HG02623 (cell line): ENCODE measurements around the gene MYOM1.
"Not testable (repeated sequence)": the region's sequence is repeated elsewhere in the genome, so short reads cannot be mapped to it uniquely, and the experiment has no call there.

Experiments
- ATAC-seq: cut with Tn5 transposase; IDR thresholded peaks from one replicate; pipeline ENCODE4 v1.9.1; 2021; ENCODE audit warnings: moderate library complexity; ENCODE audit not compliant: unreplicated experiment

MYOM1 gene

DNA sequence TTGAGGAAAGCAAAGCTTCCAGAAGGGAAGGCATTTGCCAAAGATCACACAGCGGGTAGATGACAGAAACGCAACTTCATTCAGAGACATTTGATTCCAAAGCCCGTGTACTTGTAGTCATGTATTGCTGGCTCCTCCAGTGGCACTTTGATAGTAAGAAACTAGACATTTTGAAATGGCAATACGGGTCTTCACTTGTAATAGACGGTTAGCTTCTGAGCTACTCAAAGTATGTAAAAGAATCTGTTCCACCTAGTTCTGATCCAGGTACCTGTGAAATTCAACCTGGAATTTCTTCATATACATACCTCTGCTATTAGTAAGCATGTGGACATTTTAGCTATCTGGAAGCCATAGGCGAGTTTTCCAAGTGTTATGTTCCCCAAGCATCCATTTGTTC is 1.7 kb upstream of the MYOM1 start:
- no peak for ATAC-seq

- ATAC-seq, result not testable (repeated sequence)
Observed at GRCh38 chr18:3220868-3221267, 1.1 kb upstream of the MYOM1 start.

GRCh38 chr18:3219241-3219630 is 532 bp downstream of the MYOM1 start:
- no peak for ATAC-seq

DNA sequence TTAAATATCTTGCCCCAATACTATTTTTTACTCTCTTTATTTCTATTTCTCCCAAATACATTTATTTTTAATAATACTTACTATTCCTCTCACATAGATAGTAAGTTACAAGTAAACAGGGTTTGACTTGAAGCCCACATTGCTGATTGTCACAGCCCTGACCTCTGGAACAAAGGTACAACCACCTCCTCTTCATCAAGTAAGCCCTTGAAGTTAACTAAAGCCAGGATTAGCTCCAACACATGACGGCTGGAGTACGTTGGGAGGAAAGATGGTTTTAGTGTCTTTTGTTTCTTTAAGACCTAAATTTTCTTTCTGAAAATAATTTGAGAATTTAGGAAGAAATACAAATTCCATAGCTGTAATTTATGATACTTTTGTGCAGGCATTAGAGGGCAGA is 949 bp downstream of the MYOM1 start:
- ATAC-seq, result no peak

GRCh38 chr18:3217948-3218647 is 1.7 kb downstream of the MYOM1 start:
- no peak for ATAC-seq

GRCh38 chr18:3216987-3217386 is 2.8 kb downstream of the MYOM1 start:
- ATAC-seq, result no peak

DNA sequence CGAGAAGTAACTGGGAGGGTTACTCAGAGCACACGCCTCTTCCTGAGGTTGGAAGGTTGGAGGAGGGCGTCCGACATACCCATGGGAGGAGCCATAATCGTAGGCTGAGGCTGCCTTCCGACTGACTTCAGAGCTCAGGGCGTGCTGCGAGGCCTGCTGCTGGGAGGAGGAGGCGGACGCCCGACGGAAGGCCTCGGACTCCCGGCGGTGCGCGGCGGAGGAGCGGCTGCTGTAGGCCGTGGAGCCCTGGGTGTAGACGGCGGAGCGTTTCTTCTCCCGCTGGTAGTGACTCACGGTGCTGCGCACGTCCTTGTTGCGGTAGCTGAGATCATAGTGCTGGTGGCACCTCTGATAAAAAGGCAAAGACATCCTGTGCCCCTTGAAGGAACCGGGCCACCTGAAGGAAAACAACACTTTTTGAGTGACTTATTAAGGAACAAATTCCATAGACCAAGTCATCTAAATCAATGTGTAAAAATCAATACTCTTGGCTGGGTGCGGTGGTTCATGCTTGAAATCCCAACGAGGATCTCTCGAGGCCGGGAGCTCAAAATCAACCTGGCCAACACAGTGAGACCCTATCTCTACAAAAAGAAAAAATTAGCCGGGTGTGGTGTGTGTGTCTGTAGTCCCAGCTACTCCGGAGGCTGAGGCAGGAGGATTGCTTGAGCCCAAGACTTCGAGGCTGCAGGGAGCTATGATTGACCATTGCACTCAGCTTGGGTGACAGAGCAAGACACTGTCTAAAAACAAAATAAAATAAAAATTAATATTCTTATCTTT is 4.7 kb downstream of the MYOM1 start:
- no peak for ATAC-seq

- ATAC-seq, result no peak
Observed at GRCh38 chr18:3213300-3214059, 6.3 kb downstream of the MYOM1 start.

GRCh38 chr18:3212657-3213056 is 7.1 kb downstream of the MYOM1 start:
- ATAC-seq, result no peak

DNA sequence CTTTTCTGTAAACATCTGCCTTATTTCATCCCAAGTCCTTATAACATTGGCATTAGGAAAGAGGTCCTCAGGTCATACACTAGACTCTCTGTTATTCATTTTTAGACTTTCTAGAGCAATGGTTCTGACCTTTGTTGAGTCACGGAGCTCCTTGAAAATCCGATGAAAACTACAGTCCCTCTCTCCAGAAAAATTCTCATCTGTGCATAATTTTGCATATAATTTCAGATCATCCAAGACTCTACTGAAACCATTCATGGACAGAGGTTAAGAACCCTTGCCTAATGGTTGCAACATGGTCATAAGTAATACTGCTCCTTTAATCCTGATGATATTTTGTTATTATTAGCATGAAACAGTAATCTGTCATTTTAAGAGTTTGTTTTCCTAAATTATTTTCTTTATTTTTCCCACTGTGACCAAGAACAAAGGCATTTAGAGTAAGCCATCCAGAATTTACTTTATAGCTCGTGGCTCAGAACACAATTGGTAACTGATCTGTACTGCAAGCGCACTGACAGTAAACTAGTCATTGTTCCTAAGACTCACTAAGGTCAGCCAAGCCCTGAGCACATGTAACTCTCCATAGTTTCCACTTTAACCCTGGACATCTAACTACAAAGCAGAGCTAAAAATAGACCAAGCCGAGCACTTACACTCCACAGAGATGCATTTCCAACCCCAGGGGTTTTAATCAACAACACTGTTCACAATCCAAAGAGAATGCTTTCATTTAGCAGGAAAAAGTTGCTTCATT is 8.4 kb downstream of the MYOM1 start:
- ATAC-seq, result no peak

- ATAC-seq, result no peak
Observed at GRCh38 chr18:3209859-3210569, 9.8 kb downstream of the MYOM1 start.

DNA sequence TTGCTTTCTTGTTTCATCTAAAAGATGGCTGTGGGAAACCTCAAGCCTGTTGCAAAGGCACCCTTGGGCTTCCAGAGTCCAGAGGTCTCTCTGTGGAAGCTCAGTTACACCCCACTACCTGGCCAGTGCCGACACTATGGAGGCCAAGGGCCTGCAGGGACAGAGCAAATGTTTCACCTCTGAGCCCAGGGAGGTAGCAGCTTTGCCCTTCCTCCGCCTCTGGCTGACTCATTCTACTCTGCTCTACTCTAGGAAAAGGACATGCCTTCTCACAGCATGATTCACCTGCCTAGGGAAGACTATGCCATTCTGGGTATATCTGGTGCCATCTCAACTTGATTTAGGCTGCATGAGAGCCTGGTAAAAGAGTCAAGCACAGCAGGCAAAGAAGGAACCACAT is 12.2 kb downstream of the MYOM1 start:
- no peak for ATAC-seq

- no peak for ATAC-seq
Observed at GRCh38 chr18:3205239-3205638, 14.5 kb downstream of the MYOM1 start.

DNA sequence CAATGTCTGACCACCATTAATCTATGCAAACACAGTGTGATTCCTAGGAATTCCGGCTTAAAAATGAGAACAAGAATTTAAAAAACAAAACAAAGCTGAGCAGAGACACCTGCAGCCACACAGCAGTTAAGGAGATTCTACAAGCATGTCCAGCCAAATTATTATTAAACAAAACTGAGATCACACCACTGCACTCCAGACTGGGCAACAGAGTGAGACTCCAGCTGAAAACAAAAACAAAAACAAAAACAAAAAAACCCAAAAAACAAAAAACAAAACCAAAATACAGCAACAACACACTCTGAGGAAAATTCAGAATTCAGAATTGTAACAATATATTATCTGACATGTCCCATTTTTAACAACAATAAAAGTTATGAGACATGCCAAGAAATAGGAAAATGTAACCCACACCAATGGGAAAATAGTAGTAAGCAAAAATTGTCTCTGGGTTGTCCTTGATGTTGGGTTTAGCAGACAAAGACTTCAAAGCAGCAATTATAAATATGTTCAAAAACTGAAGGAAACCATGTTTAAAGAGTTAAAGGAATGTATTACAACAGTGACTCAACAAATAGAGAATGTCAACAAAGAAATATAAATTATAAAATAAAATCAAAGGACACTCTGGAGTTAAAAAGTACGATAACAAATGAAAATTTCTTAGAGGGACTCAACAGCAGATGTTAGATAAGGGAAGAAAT is 19.7 kb downstream of the MYOM1 start:
- ATAC-seq, result no peak

DNA sequence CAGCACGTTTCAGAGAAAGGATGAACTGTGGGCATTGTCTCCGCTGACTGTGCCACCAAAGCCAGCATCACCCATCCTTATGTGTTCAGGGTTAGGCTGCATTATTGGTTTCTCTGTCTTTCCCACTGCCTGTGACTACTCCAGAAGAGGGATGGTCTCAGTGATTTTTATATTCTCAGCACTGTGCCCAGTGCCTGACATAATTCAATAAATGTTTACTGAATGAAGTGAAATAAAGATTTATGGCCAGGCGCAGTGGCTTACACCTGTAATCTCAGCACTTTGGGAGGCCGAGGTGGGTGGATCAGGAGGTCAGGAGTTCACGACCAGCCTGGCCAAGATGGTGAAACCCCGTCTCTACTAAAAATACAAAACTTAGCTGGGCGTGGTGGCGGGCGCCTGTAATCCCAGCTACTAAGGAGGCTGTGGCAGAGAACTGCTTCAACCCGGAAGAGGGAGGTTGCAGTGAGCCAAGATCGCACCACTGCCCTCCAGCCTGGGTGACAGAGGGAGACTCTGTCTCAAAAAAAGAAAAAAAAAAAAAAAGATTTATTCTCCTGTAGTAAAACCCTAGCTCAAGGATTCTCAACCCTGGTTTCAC is 21.4 kb downstream of the MYOM1 start:
- not testable (repeated sequence) for ATAC-seq

- ATAC-seq, result no peak
Observed at GRCh38 chr18:3194947-3195612, 24.7 kb downstream of the MYOM1 start.

GRCh38 chr18:3193331-3193730 is 26.4 kb downstream of the MYOM1 start:
- no peak for ATAC-seq

DNA sequence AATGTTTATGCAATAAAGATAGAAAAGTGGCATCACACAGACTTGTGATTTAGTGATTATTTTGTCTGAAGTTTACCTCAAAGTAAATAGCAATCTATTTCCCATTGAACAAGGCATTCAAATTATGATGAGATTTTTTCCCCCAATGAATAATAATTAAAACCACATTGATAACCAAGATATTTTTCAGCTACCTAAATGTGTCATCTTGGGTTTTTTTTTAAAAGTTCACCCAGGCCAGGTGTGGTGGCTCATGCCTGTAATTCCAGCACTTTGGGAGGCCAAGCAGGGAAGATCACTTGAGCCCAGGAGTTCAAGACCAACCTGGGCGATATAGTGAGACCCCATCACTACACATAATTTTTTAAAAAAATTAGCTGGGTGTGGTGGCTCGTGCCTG is 27.0 kb downstream of the MYOM1 start:
- no peak for ATAC-seq

DNA sequence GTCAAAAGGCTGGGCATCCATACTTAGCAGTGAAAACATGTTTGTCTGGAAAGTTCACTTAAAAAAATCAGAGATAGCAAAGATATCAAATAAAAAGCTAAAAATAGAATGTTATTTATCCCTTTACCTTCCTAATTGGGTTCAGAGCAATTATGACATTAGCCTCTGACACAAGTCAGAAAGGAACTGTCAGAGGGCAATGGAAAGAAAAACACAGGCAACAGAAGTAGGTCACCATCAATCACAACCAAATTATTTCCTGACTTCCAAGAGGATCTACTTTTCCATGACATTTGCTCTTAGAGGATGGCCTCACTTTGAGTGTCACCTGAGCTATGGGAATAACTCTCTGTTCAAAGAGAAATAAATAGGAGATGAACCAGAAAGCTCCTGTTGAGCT is 27.5 kb downstream of the MYOM1 start:
- ATAC-seq, result no peak
